Effector memory CD8-positive, alpha-beta T cell (primary cell): Measurements from ENCODE around the gene TIMP3.

Source experiments
- ATAC-seq: fragments of 150-1000 bp; cut with Tn5 transposase; replicated peaks from 2 replicates; pipeline ENCODE4 v1.10.0; 2021; ENCODE audit warnings: mild to moderate bottlenecking, moderate library complexity
- DNase-seq, 3 experiments: peaks; one replicate each; pipeline ENCODE4 v3.0.0; 2021
- H3K27ac Mint-ChIP-seq, 2 donors: one replicate each; pipeline ENCODE4 v1.8.0; 2022; ENCODE audit warnings: mild to moderate bottlenecking in 2 of 2, mixed read lengths in 2 of 2, moderate library complexity in 2 of 2
- H3K27me3 Mint-ChIP-seq, 2 donors: one replicate each; pipeline ENCODE4 v1.8.0; 2022; ENCODE audit warnings: mixed read lengths in 2 of 2
- H3K36me3 Mint-ChIP-seq: one replicate; pipeline ENCODE4 v1.8.0; 2022; ENCODE audit warnings: mild to moderate bottlenecking, moderate library complexity, mixed read lengths; ENCODE audit not compliant: insufficient read depth
- H3K4me1 Mint-ChIP-seq, 2 donors: one replicate each; pipeline ENCODE4 v1.8.0; 2022; ENCODE audit warnings: low read depth in 2 of 2, mixed read lengths in 2 of 2
- H3K4me3 Mint-ChIP-seq, 2 donors: one replicate each; pipeline ENCODE4 v1.8.0; 2022; ENCODE audit warnings: mild to moderate bottlenecking in 2 of 2, mixed read lengths in 2 of 2, moderate library complexity in 2 of 2
- H3K9me3 Mint-ChIP-seq, 2 donors: one replicate each; pipeline ENCODE4 v1.8.0; 2022; ENCODE audit warnings: mixed read lengths in 2 of 2

TIMP3 gene

DNA sequence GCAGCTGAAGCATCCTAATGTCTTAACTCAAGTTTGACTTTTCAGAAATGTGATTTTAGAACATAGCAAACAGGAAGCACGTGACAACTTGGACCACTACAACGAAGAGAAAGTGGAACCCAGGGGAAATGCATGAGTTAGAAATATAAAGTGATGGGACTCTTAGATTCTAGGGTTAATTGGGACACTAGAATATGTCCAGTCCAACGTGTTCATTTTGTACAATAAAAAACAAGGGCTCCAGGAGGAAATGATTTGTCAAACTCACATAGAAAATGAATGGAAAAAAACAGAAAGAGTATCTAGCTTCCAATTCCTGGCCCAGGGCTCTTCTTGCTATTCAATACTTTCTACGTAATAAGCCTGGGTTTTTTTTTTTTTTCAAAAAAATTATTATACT lies 30.7 kb downstream of the TIMP3 start:
- H3K27ac Mint-ChIP-seq = no peak overlapping the region
- peaks cover 0 to 1% of the 10 kb centered on the region in 2 donors for H3K4me1 Mint-ChIP-seq
- ATAC-seq = no peak
- no peaks in the 10 kb centered on the region for H3K36me3 Mint-ChIP-seq
- no peak for DNase-seq
- no peaks in the 10 kb centered on the region for H3K9me3 Mint-ChIP-seq
- H3K27me3 Mint-ChIP-seq = peaks cover 5 to 30% of the 10 kb centered on the region in 2 donors
- no peak overlapping the region for H3K4me3 Mint-ChIP-seq

- peaks cover 29% of the 10 kb centered on the region in 2 donors for H3K27me3 Mint-ChIP-seq
- H3K4me1 Mint-ChIP-seq = peaks cover 0 to 1% of the 10 kb centered on the region in 2 donors
- H3K27ac Mint-ChIP-seq = no peak overlapping the region
- no peaks in the 10 kb centered on the region for H3K9me3 Mint-ChIP-seq
- H3K4me3 Mint-ChIP-seq = no peak overlapping the region
- no peak for DNase-seq
- ATAC-seq = no peak
- no peaks in the 10 kb centered on the region for H3K36me3 Mint-ChIP-seq
Measured at GRCh38 chr22:32836280-32837123, 35.0 kb downstream of the TIMP3 start.

- Mint-ChIP-seq H3K4me3 (no peak overlapping the region), H3K9me3 (no peaks in the 10 kb centered on the region), H3K4me1 (peaks cover 0 to 1% of the 10 kb centered on the region in 2 donors), H3K27me3 (peaks cover 29% of the 10 kb centered on the region in 2 donors), H3K27ac (no peak overlapping the region), H3K36me3 (no peaks in the 10 kb centered on the region)
- DNase-seq = no peak
- ATAC-seq = no peak
Measured at GRCh38 chr22:32837142-32837541, 35.6 kb downstream of the TIMP3 start.

DNA sequence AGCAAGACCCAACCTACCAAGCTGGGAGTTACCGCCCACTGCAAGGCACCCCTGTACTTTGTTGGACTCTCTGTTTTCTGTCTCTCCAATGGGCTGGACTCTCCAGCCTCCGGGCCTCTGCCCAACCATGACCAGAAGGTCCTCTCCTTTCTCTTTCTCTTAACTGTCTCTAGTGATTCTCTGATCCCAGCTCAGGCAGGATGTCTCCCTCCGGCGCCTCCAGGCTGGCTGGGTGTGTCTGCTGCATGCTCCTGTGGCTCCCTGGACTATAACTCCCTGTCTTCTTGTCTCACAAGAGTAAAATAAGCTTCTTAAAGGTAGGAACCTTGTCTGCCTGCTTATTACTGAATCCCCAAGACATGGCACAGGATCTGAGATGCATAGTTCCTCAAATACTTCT lies 36.3 kb downstream of the TIMP3 start:
- Mint-ChIP-seq H3K9me3 (no peaks in the 10 kb centered on the region), H3K27me3 (peaks cover 28 to 29% of the 10 kb centered on the region in 2 donors), H3K4me3 (no peak overlapping the region), H3K36me3 (no peaks in the 10 kb centered on the region), H3K4me1 (no peaks in the 10 kb centered on the region), H3K27ac (no peak overlapping the region)
- DNase-seq (no peak), ATAC-seq (no peak)

GRCh38 chr22:32839831-32840584 lies 38.5 kb downstream of the TIMP3 start:
- no peak overlapping the region for H3K4me3 Mint-ChIP-seq
- no peaks in the 10 kb centered on the region for H3K4me1 Mint-ChIP-seq
- DNase-seq (no peak), ATAC-seq (no peak)
- H3K27ac Mint-ChIP-seq = no peak overlapping the region
- no peaks in the 10 kb centered on the region for H3K36me3 Mint-ChIP-seq
- H3K9me3 Mint-ChIP-seq = no peaks in the 10 kb centered on the region
- peaks cover 32 to 37% of the 10 kb centered on the region in 2 donors for H3K27me3 Mint-ChIP-seq

- Mint-ChIP-seq H3K9me3 (no peaks in the 10 kb centered on the region), H3K4me3 (no peak overlapping the region), H3K4me1 (no peaks in the 10 kb centered on the region), H3K27ac (no peak overlapping the region), H3K36me3 (no peaks in the 10 kb centered on the region), H3K27me3 (peaks cover 32 to 37% of the 10 kb centered on the region in 2 donors)
- ATAC-seq = no peak
- no peak for DNase-seq
Measured at GRCh38 chr22:32841175-32841574, 39.7 kb downstream of the TIMP3 start.

DNA sequence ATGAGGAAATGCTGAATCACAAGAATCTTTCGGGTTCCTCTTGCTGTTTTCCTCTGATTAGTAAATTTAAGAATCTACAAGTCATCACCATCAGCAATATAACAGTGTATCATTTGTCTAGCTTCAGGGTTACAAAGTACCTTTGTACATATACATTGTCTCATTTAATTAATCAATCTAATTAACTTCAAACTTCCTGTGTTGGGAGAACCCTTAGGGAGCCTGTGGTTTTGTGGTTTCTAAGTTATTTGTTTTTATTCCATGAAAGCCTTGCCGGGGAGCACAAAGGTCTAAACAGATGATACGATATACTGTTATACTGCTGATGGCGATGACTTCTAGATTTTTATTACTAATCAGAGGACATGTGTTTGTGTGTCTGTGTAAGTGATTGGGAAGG lies 41.0 kb downstream of the TIMP3 start:
- Mint-ChIP-seq H3K9me3 (no peaks in the 10 kb centered on the region), H3K27ac (no peak overlapping the region), H3K36me3 (no peaks in the 10 kb centered on the region), H3K4me1 (no peaks in the 10 kb centered on the region), H3K4me3 (no peak overlapping the region), H3K27me3 (peaks cover 32 to 44% of the 10 kb centered on the region in 2 donors)
- no peak for DNase-seq
- ATAC-seq = no peak

GRCh38 chr22:32843300-32843699 lies 41.8 kb downstream of the TIMP3 start:
- H3K9me3 Mint-ChIP-seq = no peaks in the 10 kb centered on the region
- no peak overlapping the region for H3K27ac Mint-ChIP-seq
- H3K27me3 Mint-ChIP-seq = peaks cover 32 to 43% of the 10 kb centered on the region in 2 donors
- no peak overlapping the region for H3K4me3 Mint-ChIP-seq
- H3K36me3 Mint-ChIP-seq = no peaks in the 10 kb centered on the region
- no peak for DNase-seq
- no peak for ATAC-seq
- no peaks in the 10 kb centered on the region for H3K4me1 Mint-ChIP-seq

DNA sequence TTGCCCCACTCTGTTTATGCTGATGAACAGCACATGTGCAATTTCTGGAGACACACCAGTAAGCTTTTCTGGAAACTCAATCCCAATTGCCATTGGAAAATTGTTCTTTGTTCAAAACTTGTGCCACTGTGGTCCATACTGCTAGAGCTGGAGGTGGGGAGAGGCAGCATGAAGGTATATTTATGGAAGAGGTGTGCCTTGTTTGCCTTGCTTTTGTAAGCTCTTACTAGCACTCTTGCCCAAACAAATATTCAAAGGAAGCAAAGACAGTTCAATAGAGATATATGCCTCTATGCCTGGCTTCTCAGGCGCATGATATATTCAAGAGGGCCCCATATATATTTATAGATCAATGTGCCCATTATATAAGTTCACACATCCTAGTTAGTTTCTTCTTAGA lies 42.7 kb downstream of the TIMP3 start:
- Mint-ChIP-seq H3K27ac (no peak overlapping the region), H3K4me3 (no peak overlapping the region), H3K9me3 (no peaks in the 10 kb centered on the region), H3K4me1 (no peaks in the 10 kb centered on the region), H3K36me3 (no peaks in the 10 kb centered on the region), H3K27me3 (peaks cover 32 to 43% of the 10 kb centered on the region in 2 donors)
- DNase-seq = no peak
- ATAC-seq = no peak

GRCh38 chr22:32846780-32847491 lies 45.4 kb downstream of the TIMP3 start:
- H3K4me1 Mint-ChIP-seq = no peaks in the 10 kb centered on the region
- H3K36me3 Mint-ChIP-seq = peaks cover 2% of the 10 kb centered on the region
- no peak for ATAC-seq
- DNase-seq = no peak
- no peak overlapping the region for H3K27ac Mint-ChIP-seq
- no peak overlapping the region for H3K4me3 Mint-ChIP-seq
- peaks cover 24 to 44% of the 10 kb centered on the region in 2 donors for H3K27me3 Mint-ChIP-seq
- H3K9me3 Mint-ChIP-seq = no peaks in the 10 kb centered on the region

GRCh38 chr22:32848226-32848625 lies 46.7 kb downstream of the TIMP3 start:
- Mint-ChIP-seq H3K9me3 (no peaks in the 10 kb centered on the region), H3K4me3 (no peak overlapping the region), H3K27me3 (peaks cover 22 to 53% of the 10 kb centered on the region in 2 donors), H3K27ac (no peak overlapping the region), H3K36me3 (peaks cover 2% of the 10 kb centered on the region), H3K4me1 (no peaks in the 10 kb centered on the region)
- no peak for ATAC-seq
- no peak for DNase-seq

GRCh38 chr22:32849501-32849900 lies 48.0 kb downstream of the TIMP3 start:
- H3K4me3 Mint-ChIP-seq = no peak overlapping the region
- no peaks in the 10 kb centered on the region for H3K9me3 Mint-ChIP-seq
- H3K36me3 Mint-ChIP-seq = peaks cover 2% of the 10 kb centered on the region
- no peak overlapping the region for H3K27ac Mint-ChIP-seq
- ATAC-seq = no peak
- no peak for DNase-seq
- H3K27me3 Mint-ChIP-seq = peaks cover 17 to 42% of the 10 kb centered on the region in 2 donors
- H3K4me1 Mint-ChIP-seq = no peaks in the 10 kb centered on the region

GRCh38 chr22:32850157-32850556 lies 48.7 kb downstream of the TIMP3 start:
- Mint-ChIP-seq H3K27me3 (peaks cover 17 to 42% of the 10 kb centered on the region in 2 donors), H3K4me1 (no peaks in the 10 kb centered on the region), H3K36me3 (peaks cover 2% of the 10 kb centered on the region), H3K27ac (no peak overlapping the region), H3K4me3 (no peak overlapping the region), H3K9me3 (no peaks in the 10 kb centered on the region)
- DNase-seq = no peak
- ATAC-seq = no peak
